GM18867 (cell line): ENCODE measurements around the gene RPL6.
A peak's percentile ranks its signal among the peaks of the same experiment; 100 is the strongest.
"Not testable (repeated sequence)": the region's sequence is repeated elsewhere in the genome, so short reads cannot be mapped to it uniquely, and the experiment has no call there.

Experiments used
- ATAC-seq: cut with Tn5 transposase; IDR thresholded peaks from one replicate; pipeline ENCODE4 v1.9.1; 2021; ENCODE audit warnings: mild to moderate bottlenecking, moderate library complexity; ENCODE audit not compliant: unreplicated experiment

Gene RPL6

GRCh38 chr12:112409064-112409905 lies at the start of gene RPL6:
Gene RPL6 (minus strand): TSS chr12:112409605. CDS start chr12:112408656, 949 bp downstream.
- ATAC-seq = peak; percentile 83

GRCh38 chr12:112458751-112459150 lies 49.3 kb upstream of the RPL6 start:
- ATAC-seq = no peak

- ATAC-seq = no peak
Observed at GRCh38 chr12:112458330-112458729, 48.9 kb upstream of the RPL6 start.

- ATAC-seq = not testable (repeated sequence)
Observed at GRCh38 chr12:112457142-112457541, 47.7 kb upstream of the RPL6 start.

GRCh38 chr12:112456029-112456428 lies 46.6 kb upstream of the RPL6 start:
- ATAC-seq = no peak

- ATAC-seq = no peak
Observed at GRCh38 chr12:112450725-112451124, 41.3 kb upstream of the RPL6 start.

- ATAC-seq = not testable (repeated sequence)
Observed at GRCh38 chr12:112448165-112448564, 38.8 kb upstream of the RPL6 start.

GRCh38 chr12:112447106-112447505 lies 37.7 kb upstream of the RPL6 start:
- no peak for ATAC-seq

- no peak for ATAC-seq
Observed at GRCh38 chr12:112446008-112446725, 36.8 kb upstream of the RPL6 start.

GRCh38 chr12:112443916-112444315 lies 34.5 kb upstream of the RPL6 start:
- ATAC-seq = no peak

GRCh38 chr12:112440653-112441052 lies 31.2 kb upstream of the RPL6 start:
- not testable (repeated sequence) for ATAC-seq

GRCh38 chr12:112439769-112440168 lies 30.4 kb upstream of the RPL6 start:
- no peak for ATAC-seq

GRCh38 chr12:112438645-112439044 lies 29.2 kb upstream of the RPL6 start:
- ATAC-seq = not testable (repeated sequence)

GRCh38 chr12:112433551-112433950 lies 24.1 kb upstream of the RPL6 start:
- ATAC-seq = no peak

- no peak for ATAC-seq
Observed at GRCh38 chr12:112431965-112432364, 22.6 kb upstream of the RPL6 start.

GRCh38 chr12:112430929-112431328 lies 21.5 kb upstream of the RPL6 start:
- no peak for ATAC-seq

- ATAC-seq = no peak
Observed at GRCh38 chr12:112427760-112428159, 18.4 kb upstream of the RPL6 start.

- ATAC-seq = no peak
Observed at GRCh38 chr12:112425582-112426382, 16.4 kb upstream of the RPL6 start.

GRCh38 chr12:112424126-112424525 lies 14.7 kb upstream of the RPL6 start:
- no peak for ATAC-seq

GRCh38 chr12:112422531-112422930 lies 13.1 kb upstream of the RPL6 start:
- ATAC-seq = no peak

GRCh38 chr12:112421363-112421762 lies 12.0 kb upstream of the RPL6 start:
- ATAC-seq = no peak
